Muscle layer of duodenum (tissue), 2 donors: ENCODE results near the gene LEF1.

Source experiments
- H3K27ac ChIP-seq: one replicate; pipeline ENCODE4 v1.7.0; 2013; ENCODE audit warnings: mild to moderate bottlenecking, low read length
- H3K27me3 ChIP-seq: one replicate; pipeline ENCODE4 v1.7.0; 2013; ENCODE audit warnings: low read depth, mild to moderate bottlenecking, control low read depth, low read length
- H3K36me3 ChIP-seq, 2 donors: one replicate each; pipeline ENCODE4 v1.7.0; 2013; ENCODE audit warnings: low read length in 2 of 2, control low read depth in 1 of 2, mild to moderate bottlenecking in 1 of 2; ENCODE audit not compliant: insufficient read depth in 2 of 2, control insufficient read depth in 1 of 2
- H3K4me1 ChIP-seq, 2 donors: one replicate each; pipeline ENCODE4 v1.7.0; 2013; ENCODE audit warnings: low read length in 2 of 2, mild to moderate bottlenecking in 2 of 2, control low read depth in 1 of 2, moderate library complexity in 1 of 2; ENCODE audit not compliant: insufficient read depth in 2 of 2, control insufficient read depth in 1 of 2
- H3K4me3 ChIP-seq, 2 donors: one replicate each; pipeline ENCODE4 v1.7.0; 2013; ENCODE audit warnings: low read length in 2 of 2, low read depth in 1 of 2, mild to moderate bottlenecking in 1 of 2
- H3K9me3 ChIP-seq, 2 donors: one replicate each; pipeline ENCODE4 v1.7.0; 2013; ENCODE audit warnings: low read length in 2 of 2, control low read depth in 1 of 2, mild to moderate bottlenecking in 1 of 2; ENCODE audit not compliant: control insufficient read depth in 1 of 2
- donor health status: healthy.

Gene LEF1

DNA sequence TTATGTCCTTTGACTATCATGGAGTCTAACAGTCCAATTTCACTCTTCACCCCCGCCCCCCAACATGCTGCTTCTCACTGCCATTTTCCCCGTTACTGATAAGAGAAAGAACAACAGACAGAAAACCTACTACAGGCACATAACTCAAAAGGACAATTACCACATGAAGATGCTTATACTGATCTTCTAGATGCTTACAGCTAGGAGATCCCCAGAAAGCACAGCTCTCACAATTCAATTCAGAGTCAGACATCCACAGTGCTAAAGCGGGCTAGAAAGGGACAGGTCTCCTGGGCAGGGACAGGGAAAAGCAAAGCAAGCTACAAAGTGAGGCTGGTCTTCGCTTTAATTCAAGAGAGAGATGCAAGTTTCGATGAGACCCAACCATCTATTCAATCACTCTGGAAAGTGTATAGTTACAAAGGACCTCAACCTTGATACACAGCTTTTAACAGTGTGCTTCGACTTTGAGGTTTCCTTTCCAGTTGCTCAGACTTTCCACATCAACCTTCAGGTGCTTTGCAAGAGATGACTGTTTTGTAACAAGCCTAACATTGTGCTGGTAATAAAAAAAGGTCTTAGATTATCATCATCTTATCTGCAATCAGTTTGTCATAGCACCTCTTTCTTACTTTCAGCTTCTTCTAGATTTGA lies 60.9 kb downstream of the LEF1 start:
- Histone ChIP-seq H3K9me3 (no peaks in the 10 kb centered on the region), H3K27ac (no peak overlapping the region), H3K27me3 (no peaks in the 10 kb centered on the region), H3K4me1 (no peaks in the 10 kb centered on the region), H3K36me3 (no peaks in the 10 kb centered on the region), H3K4me3 (no peak overlapping the region)

DNA sequence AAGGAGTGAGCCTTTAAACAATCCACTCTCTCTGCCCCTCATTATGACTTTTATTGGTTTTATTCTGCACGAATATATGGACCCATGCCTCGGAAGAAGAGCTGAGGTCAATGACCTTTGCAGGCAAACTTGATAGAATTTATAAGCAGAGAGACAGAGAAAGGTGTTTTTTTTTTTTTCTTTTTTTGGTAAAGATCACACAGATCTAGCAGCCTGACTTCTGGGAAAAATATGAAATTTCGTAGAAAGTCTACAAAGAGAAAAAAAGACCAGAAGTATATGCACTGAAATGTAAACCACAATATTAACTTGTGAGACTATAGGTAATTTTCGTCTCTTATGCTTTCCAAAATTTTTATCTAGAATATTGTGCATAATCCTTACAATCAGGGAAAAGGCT lies 61.6 kb downstream of the LEF1 start:
- no peak overlapping the region for H3K27ac ChIP-seq
- H3K36me3 ChIP-seq, result no peaks in the 10 kb centered on the region
- no peak overlapping the region for H3K4me3 ChIP-seq
- H3K4me1 ChIP-seq, result no peaks in the 10 kb centered on the region
- no peaks in the 10 kb centered on the region for H3K27me3 ChIP-seq
- no peaks in the 10 kb centered on the region for H3K9me3 ChIP-seq

DNA sequence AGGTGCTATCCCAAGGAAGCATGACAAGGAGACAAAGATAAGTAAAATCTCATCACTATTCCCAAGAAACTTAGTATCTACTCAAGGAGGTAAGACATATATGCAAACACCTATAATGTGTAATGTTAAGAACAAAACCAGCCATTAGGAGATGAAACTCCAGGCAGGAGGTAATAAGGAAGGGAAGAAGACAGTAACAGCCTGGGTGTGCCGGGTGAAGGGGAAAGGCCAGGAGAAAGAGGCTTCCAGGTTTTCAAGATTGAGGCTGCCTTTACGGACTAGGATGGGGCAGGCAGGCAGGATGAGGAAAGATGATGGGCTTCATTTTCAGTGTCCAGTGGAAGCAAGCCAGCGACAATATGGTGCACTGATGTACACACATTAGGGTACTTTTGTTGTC lies 62.5 kb downstream of the LEF1 start:
- Histone ChIP-seq H3K27me3 (no peaks in the 10 kb centered on the region), H3K36me3 (no peaks in the 10 kb centered on the region), H3K27ac (no peak overlapping the region), H3K4me1 (no peaks in the 10 kb centered on the region), H3K4me3 (no peak overlapping the region), H3K9me3 (no peaks in the 10 kb centered on the region)

DNA sequence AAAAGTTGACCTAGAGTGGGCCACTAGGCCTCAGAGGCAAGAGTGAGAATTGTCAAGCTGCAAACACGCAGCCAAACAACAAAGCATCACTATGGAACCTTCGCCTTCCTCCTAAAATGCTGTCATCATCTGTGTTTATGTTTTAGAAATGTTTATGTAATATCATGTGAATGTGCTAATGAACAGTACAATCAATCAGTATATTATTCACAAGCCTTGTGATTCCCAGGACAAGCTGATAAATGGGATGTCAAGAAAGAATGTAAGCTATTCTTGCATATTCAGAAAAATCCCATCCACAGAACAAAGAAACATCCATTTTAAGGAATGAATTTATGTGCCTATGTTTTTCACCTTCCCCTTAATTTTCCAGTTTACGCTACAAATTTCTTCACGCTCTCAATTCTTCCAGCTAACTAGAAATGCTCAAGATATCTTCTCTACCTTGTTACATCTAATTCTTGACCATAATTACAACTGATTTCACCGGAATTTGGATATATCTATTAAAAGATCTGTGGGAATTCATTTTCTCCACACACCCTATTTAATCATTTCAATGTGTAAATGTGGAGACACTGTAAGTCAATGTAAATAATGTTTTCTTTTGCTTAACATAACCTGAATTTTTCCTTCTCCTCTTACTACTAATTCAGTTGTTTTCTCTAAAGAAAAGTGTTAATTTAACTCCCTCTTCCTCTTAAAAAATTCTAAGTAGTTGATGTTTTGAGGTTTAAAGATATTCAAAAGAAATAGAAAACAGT lies 65.5 kb downstream of the LEF1 start:
- no peaks in the 10 kb centered on the region for H3K9me3 ChIP-seq
- no peaks in the 10 kb centered on the region for H3K36me3 ChIP-seq
- no peaks in the 10 kb centered on the region for H3K4me1 ChIP-seq
- no peak overlapping the region for H3K27ac ChIP-seq
- no peaks in the 10 kb centered on the region for H3K27me3 ChIP-seq
- H3K4me3 ChIP-seq, result no peak overlapping the region

DNA sequence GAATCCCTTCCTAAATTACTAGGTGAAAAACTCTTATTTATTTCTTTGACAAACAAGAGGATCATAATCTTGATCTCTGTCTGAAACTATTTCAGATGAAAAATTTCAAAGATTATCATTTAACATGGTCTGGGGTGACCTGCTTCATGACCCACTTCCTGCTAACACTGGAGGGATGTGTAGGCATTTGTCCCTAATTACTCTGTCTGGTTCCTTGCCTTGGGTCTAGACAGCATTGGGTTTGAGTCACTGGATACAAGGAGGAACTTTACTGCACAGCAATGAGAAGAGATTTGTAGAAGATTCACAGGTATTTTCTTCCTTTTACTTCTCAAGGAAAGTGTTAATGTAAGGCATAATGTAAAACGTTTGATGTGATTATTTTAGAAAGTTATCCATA lies 67.9 kb downstream of the LEF1 start:
- no peak overlapping the region for H3K4me3 ChIP-seq
- no peaks in the 10 kb centered on the region for H3K27me3 ChIP-seq
- H3K9me3 ChIP-seq, result no peaks in the 10 kb centered on the region
- H3K4me1 ChIP-seq, result no peaks in the 10 kb centered on the region
- H3K36me3 ChIP-seq, result no peaks in the 10 kb centered on the region
- H3K27ac ChIP-seq, result no peak overlapping the region

DNA sequence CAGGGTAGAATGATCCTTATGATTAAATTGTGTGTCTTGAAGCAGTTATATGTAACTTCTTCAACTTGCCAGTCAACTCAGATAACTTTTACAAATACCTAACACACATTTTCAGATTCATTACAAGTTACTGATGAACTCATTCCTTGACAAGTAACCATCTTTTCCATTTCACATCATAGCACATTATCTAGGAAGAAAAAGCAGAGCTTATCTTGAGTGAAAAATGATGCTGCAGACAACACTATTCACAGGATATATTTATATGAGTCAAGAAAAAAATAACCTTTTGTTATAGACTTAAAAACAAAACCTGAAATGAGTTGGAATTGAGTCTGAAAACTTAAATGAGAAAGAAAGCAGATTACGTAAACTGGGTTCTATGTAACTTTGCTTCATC lies 68.9 kb downstream of the LEF1 start:
- Histone ChIP-seq H3K9me3 (no peaks in the 10 kb centered on the region), H3K27me3 (no peaks in the 10 kb centered on the region), H3K4me3 (no peak overlapping the region), H3K27ac (no peak overlapping the region), H3K4me1 (no peaks in the 10 kb centered on the region), H3K36me3 (no peaks in the 10 kb centered on the region)

DNA sequence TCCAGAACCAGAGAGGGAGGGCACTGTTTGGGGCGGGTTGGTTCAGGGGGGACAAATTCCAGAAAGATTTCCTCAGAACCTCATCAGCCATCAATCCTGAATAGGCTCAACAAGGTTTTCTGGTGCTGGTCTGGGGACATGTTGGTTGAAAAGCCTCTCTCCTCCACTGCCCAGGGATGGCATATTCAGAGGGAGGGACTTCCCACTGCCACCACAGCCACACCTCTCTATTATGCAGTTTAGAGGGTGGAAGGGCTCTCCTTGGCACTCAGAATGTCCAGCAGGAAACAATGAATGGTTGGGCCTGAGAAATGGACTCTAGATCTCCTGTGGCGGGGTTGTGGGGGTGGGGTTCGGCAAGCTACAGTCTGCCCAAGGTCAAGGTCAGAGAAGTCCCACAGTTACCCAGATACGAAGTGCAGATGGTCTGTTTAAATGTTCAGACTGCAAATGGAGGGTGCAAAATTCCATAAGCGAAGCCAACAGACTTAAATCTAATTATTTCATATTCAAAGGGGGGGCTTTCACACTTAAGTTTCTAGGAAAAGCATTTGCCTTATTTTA lies 70.7 kb downstream of the LEF1 start:
- Histone ChIP-seq H3K9me3 (no peaks in the 10 kb centered on the region), H3K27me3 (no peaks in the 10 kb centered on the region), H3K4me3 (no peak overlapping the region), H3K27ac (no peak overlapping the region), H3K4me1 (no peaks in the 10 kb centered on the region), H3K36me3 (no peaks in the 10 kb centered on the region)

DNA sequence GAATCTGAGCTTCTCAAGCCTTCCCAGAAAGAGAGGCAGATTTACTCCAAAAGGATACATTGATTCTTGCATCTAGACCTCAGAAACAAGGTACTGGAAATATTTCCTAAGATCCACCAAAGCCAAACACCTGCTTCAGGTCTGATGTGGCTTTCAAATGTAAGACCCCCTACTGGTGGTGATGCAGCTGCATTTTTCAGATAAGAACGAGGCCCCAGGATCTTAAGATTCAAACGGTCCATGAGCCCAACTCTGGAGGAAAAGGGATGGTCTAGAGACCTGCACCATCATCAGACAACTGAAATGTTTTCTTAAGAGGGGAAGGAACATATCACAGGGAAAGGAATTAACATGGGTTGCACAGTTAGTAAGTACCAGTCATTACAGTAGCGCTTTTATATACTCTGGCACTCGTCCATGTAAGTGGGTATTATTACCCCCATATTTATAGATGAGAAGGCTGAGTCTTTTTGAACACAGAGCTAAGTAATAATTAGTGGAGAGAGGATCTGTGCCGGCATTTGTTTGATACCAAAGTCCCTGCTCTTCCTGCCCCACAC lies 73.7 kb downstream of the LEF1 start:
- Histone ChIP-seq H3K36me3 (no peaks in the 10 kb centered on the region), H3K27me3 (no peaks in the 10 kb centered on the region), H3K9me3 (no peaks in the 10 kb centered on the region), H3K27ac (no peak overlapping the region), H3K4me3 (no peak overlapping the region), H3K4me1 (no peaks in the 10 kb centered on the region)

DNA sequence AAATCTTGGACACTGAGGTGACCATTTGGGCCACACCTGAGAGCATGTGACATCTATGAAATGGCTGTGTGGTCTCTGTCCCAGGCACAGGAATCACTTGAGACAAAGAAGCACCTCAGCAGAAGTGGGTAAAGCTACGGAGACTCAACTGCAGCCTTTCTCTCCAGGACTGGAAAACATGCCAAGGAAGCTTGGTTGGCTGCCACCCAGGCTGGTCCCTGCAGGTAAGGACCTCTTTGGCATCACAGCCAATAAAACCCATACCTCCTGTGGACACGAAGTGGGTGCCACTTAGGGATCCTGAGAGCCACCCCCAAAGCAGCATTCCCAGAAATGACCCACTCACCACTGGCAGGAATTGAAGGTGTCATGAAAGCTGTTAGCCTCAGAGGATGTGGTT lies 74.6 kb downstream of the LEF1 start:
- Histone ChIP-seq H3K27ac (no peak overlapping the region), H3K4me3 (no peak overlapping the region), H3K4me1 (no peaks in the 10 kb centered on the region), H3K9me3 (no peaks in the 10 kb centered on the region), H3K27me3 (no peaks in the 10 kb centered on the region), H3K36me3 (no peaks in the 10 kb centered on the region)

DNA sequence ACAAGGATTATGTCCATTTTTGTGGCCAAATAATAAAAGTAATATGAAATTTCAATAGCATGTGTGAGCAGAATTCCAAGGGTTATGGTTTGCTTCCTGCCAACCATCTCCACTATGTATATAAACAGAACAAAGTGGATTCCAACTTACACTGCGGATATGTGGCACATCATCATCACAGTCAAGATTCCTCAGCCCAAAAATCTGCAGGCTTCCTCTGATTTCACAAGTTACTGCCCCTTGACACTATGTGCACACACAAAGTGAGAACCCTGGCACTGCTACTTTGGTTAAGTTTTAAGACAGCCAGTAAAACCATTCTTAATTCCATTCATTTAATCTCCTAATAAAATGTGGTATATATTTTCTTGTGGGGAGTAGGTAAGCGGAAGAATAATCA lies 76.4 kb downstream of the LEF1 start:
- H3K9me3 ChIP-seq, result no peaks in the 10 kb centered on the region
- H3K4me3 ChIP-seq, result no peak overlapping the region
- H3K4me1 ChIP-seq, result no peaks in the 10 kb centered on the region
- H3K27me3 ChIP-seq, result no peaks in the 10 kb centered on the region
- no peaks in the 10 kb centered on the region for H3K36me3 ChIP-seq
- no peak overlapping the region for H3K27ac ChIP-seq

DNA sequence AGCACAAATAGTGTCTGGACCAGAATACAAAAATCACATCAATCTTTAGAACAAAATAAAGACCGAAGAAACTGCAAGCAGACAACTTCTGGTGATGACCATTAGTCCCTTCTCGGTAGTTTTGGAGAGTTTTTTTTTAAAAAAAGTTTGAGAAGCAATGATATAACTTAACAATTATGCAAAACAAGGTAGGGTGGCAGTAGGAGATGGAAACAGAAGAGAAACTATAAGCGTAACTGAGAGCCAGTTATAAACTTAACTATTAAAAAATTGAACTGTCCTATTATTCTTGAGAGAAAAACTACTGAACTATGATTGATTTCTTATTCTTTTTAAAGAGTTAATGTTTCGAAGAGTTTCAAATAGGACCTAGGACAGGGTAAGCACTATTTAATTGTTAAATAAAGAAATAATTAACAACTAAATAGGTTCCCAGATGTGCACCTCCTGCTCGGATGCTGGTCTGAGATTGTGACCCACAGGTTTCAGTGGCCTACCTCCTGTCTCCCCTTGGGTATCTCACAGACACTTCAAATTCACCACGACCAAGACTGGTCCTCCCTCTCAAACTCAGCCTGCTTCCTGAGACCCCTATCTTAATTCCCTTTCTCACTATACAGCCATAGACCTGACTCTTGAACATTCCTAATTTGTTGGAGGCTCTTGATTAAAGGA lies 81.3 kb downstream of the LEF1 start:
- no peaks in the 10 kb centered on the region for H3K9me3 ChIP-seq
- H3K27ac ChIP-seq, result no peak overlapping the region
- H3K4me3 ChIP-seq, result no peak overlapping the region
- H3K36me3 ChIP-seq, result no peaks in the 10 kb centered on the region
- H3K27me3 ChIP-seq, result no peaks in the 10 kb centered on the region
- H3K4me1 ChIP-seq, result no peaks in the 10 kb centered on the region
